OCI-LY1 (cell line): Measurements from ENCODE around the gene KCNJ1.

Source experiments
- H2AFZ ChIP-seq: fragments of 200-600 bp; sonication (generic), shearing (Covaris generic); 2 replicates; pipeline ENCODE4 v1.6.0; 2014; ENCODE audit warnings: antibody characterized with exemption, mild to moderate bottlenecking, low read length
- H3F3A ChIP-seq: fragments of 200-600 bp; sonication (generic), shearing (Covaris generic); 2 replicates; pipeline ENCODE4 v1.6.0; 2014; ENCODE audit warnings: mild to moderate bottlenecking, antibody characterized with exemption, low read length, moderate library complexity; ENCODE audit not compliant: insufficient read depth
- H3K27ac ChIP-seq: fragments of 200-600 bp; sonication (generic); 2 replicates; pipeline ENCODE4 v1.5.1; 2014; ENCODE audit warnings: low read length, mixed run types, mild to moderate bottlenecking, low read depth; ENCODE audit not compliant: poor library complexity, severe bottlenecking
- H3K27me3 ChIP-seq: fragments of 200-600 bp; sonication (generic); 2 replicates; pipeline ENCODE4 v1.6.0; 2014; ENCODE audit warnings: antibody characterized with exemption, mild to moderate bottlenecking, low read length, moderate library complexity; ENCODE audit not compliant: insufficient read depth
- H3K36me3 ChIP-seq: fragments of 200-600 bp; sonication (generic); 2 replicates; pipeline ENCODE4 v1.6.1; 2014; ENCODE audit warnings: mild to moderate bottlenecking, antibody characterized with exemption, low read length, moderate library complexity, mixed read lengths; ENCODE audit not compliant: insufficient read depth
- H3K4me1 ChIP-seq: fragments of 200-600 bp; sonication (generic); 2 replicates; pipeline ENCODE4 v1.5.1; 2014; ENCODE audit warnings: mild to moderate bottlenecking, low read length, moderate library complexity; ENCODE audit not compliant: insufficient read depth, severe bottlenecking
- H3K4me2 ChIP-seq: fragments of 200-600 bp; sonication (generic), shearing (Covaris generic); 2 replicates; pipeline ENCODE4 v1.6.1; 2014; ENCODE audit warnings: low read length
- H3K4me3 ChIP-seq: fragments of 200-600 bp; sonication (generic); 2 replicates; pipeline ENCODE4 v1.5.1; 2014; ENCODE audit warnings: low read length, low read depth, mild to moderate bottlenecking, mixed read lengths; ENCODE audit not compliant: poor library complexity, severe bottlenecking
- H3K79me2 ChIP-seq: fragments of 200-600 bp; shearing (Covaris generic); 2 replicates; pipeline ENCODE4 v1.6.1; 2016; ENCODE audit warnings: mixed run types, low read length, mixed read lengths; ENCODE audit not compliant: insufficient read depth
- H3K9ac ChIP-seq: fragments of 200-600 bp; sonication (generic), shearing (Covaris generic); 2 replicates; pipeline ENCODE4 v1.6.1; 2014; ENCODE audit warnings: mild to moderate bottlenecking, low read length, mixed read lengths
- H3K9me2 ChIP-seq: fragments of 200-600 bp; sonication (generic), shearing (Covaris generic); 2 replicates; pipeline ENCODE4 v1.6.1; 2014; ENCODE audit warnings: low read depth, mild to moderate bottlenecking, low read length, mixed read lengths
- H3K9me3 ChIP-seq: fragments of 200-600 bp; shearing (Covaris generic); 2 replicates; pipeline ENCODE4 v1.6.1; 2014; ENCODE audit warnings: low read length, mixed read lengths
- H4K20me1 ChIP-seq: fragments of 200-600 bp; sonication (generic), shearing (Covaris generic); 2 replicates; pipeline ENCODE4 v1.6.0; 2016; ENCODE audit warnings: mild to moderate bottlenecking, low read length; ENCODE audit not compliant: insufficient read depth
- EZH2 ChIP-seq: fragments of 200-600 bp; sonication (generic), shearing (Covaris generic); IDR thresholded peaks from 2 replicates; pipeline ENCODE4 v1.8.0; 2017; ENCODE audit warnings: borderline replicate concordance, mixed run types, mild to moderate bottlenecking, antibody characterized with exemption, low read length, moderate library complexity, mixed read lengths
- TF ChIP-seq, protein P1 (sequence below): fragments of 200-600 bp; sonication (generic), shearing (Covaris generic); IDR thresholded peaks from 2 replicates; pipeline ENCODE4 v1.5.1; 2017; ENCODE audit warnings: mild to moderate bottlenecking, antibody characterized with exemption, low read length, moderate library complexity, mixed read lengths

The KCNJ1 gene

DNA sequence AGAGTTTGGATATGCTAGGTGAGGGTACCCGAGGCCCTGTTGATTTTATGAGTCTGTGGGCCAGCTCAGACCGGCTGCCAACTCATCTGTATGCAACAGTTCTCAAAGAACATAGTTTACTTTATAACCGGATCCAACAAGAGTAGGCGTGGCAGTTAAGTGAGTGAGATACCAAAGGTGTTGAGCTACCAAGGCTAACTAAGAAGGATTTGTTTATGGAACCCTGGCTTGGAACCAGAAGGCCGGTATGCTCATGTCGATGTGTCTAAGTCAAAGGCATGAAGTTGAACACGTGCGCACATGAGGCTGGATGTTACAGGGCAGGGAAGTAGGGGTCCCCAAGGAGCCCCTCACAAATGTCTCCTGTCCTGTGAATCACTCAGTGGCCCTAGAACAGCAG, at the start of gene KCNJ1:
KCNJ1 (minus strand) TSS at position 20 of the 400 bp plus-strand sequence. CDS start 27,053 bp downstream, outside the sequence.
- Histone ChIP-seq H2AFZ (no peak within 1 kb of the TSS), H3K4me1 (no peaks in the 10 kb centered on the region), H3K9me3 (no peaks in the 10 kb centered on the region), H3K9me2 (no peaks in the 10 kb centered on the region), H3K9ac (no peak within 1 kb of the TSS), H3K79me2 (no peaks in the 10 kb centered on the region), H3K4me3 (no peak within 1 kb of the TSS), H3K27me3 (no peaks in the 10 kb centered on the region), H3K4me2 (no peak within 1 kb of the TSS), H3K27ac (no peak within 1 kb of the TSS), H4K20me1 (no peaks in the 10 kb centered on the region), H3F3A (no peaks in the 10 kb centered on the region), H3K36me3 (no peaks in the 10 kb centered on the region)
- TF ChIP-seq, protein P1, sequence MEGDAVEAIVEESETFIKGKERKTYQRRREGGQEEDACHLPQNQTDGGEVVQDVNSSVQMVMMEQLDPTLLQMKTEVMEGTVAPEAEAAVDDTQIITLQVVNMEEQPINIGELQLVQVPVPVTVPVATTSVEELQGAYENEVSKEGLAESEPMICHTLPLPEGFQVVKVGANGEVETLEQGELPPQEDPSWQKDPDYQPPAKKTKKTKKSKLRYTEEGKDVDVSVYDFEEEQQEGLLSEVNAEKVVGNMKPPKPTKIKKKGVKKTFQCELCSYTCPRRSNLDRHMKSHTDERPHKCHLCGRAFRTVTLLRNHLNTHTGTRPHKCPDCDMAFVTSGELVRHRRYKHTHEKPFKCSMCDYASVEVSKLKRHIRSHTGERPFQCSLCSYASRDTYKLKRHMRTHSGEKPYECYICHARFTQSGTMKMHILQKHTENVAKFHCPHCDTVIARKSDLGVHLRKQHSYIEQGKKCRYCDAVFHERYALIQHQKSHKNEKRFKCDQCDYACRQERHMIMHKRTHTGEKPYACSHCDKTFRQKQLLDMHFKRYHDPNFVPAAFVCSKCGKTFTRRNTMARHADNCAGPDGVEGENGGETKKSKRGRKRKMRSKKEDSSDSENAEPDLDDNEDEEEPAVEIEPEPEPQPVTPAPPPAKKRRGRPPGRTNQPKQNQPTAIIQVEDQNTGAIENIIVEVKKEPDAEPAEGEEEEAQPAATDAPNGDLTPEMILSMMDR = no peak
- TF ChIP-seq EZH2 = no peak

DNA sequence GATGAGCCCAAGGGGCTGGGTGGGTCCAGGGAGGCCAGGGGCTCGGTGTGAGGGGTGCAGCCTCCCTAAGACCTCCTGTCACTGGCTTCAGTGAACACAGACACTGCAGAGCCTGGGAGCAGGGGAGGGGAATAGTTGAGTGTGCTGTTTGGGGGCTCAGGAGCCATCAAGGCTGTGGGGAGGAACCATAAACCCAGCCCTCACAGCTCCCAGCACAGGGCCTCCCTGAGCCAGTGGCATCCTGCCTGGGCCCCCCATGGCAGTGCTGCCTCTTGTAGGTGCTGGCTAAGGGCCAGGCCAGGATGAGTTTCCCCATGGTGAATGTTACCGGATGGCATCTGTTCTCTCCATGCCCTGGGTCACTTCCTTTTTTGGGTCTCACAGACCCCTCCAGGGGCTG, 49.6 kb upstream of the KCNJ1 start:
- TF ChIP-seq, protein P1 = no peak
- TF ChIP-seq EZH2 = no peak
- no peaks in the 10 kb centered on the region for H3K4me1 ChIP-seq
- H3K27ac ChIP-seq = no peak overlapping the region
- H3K79me2 ChIP-seq = no peaks in the 10 kb centered on the region
- no peak overlapping the region for H3K9ac ChIP-seq
- H3K9me3 ChIP-seq = no peaks in the 10 kb centered on the region
- no peak overlapping the region for H2AFZ ChIP-seq
- H3K9me2 ChIP-seq = no peaks in the 10 kb centered on the region
- H3K4me3 ChIP-seq = no peak overlapping the region
- no peaks in the 10 kb centered on the region for H3K27me3 ChIP-seq
- no peaks in the 10 kb centered on the region for H4K20me1 ChIP-seq
- H3F3A ChIP-seq = no peaks in the 10 kb centered on the region
- H3K36me3 ChIP-seq = no peaks in the 10 kb centered on the region
- H3K4me2 ChIP-seq = no peak overlapping the region

DNA sequence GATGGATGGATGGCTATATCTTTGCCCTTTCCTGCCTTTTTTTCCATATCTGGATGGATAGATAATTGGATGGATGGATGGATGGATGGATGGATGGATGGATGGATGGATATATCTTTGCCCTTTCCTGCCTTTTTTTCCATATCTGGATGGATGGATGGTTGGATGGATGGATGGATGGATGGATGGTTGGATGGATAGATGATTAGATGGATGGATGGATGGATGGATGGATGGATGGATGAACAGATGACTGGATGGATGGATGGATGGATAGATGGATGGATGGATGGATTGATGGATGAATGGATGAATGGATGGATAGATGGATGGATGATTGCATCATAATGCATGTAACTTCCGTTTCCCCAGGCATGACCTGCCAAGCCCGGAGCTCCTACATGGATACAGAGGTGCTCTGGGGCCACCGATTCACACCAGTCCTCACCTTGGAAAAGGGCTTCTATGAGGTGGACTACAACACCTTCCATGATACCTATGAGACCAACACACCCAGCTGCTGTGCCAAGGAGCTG, 49.0 kb upstream of the KCNJ1 start:
- Histone ChIP-seq H3K9me2 (no peaks in the 10 kb centered on the region), H3K36me3 (no peaks in the 10 kb centered on the region), H3K9ac (no peak overlapping the region), H3F3A (no peaks in the 10 kb centered on the region), H3K4me3 (no peak overlapping the region), H3K27ac (no peak overlapping the region), H4K20me1 (no peaks in the 10 kb centered on the region), H3K4me2 (no peak overlapping the region), H3K9me3 (no peaks in the 10 kb centered on the region), H2AFZ (no peak overlapping the region), H3K79me2 (no peaks in the 10 kb centered on the region), H3K27me3 (no peaks in the 10 kb centered on the region), H3K4me1 (no peaks in the 10 kb centered on the region)
- no peak for TF ChIP-seq EZH2
- TF ChIP-seq, protein P1 = no peak
